Measurements from ENCODE around the gene ZFP57.

The ZFP57 gene

DNA sequence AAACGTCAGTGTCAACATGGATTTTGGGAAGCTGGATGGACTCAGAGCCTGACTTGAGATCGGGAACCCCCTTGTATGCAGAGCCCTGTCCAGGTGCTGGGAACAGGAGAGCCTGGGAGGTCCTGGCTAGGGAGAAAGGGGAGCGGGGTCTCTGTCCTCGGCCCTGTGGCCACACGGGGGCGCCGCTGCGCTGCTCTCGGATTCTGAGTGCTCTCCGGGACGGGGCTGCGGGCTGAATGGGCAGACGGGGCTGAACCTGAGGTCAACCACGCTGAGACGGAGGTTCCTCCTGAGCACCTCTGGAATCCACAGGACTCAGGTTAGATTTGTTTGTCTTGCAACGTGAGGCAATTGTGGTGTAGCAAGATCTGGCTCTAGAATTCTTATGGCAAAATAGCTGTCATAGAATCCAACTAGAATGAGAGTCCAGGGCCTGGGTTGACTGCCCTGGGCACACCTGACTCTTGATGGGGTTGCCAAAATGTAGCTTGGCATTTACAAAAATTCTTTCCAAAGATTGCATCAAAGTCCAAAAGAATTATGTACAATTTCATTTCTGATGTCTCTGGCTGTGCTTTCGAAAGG, 21.7 kb upstream of the ZFP57 start:
- TF ChIP-seq, protein P1, sequence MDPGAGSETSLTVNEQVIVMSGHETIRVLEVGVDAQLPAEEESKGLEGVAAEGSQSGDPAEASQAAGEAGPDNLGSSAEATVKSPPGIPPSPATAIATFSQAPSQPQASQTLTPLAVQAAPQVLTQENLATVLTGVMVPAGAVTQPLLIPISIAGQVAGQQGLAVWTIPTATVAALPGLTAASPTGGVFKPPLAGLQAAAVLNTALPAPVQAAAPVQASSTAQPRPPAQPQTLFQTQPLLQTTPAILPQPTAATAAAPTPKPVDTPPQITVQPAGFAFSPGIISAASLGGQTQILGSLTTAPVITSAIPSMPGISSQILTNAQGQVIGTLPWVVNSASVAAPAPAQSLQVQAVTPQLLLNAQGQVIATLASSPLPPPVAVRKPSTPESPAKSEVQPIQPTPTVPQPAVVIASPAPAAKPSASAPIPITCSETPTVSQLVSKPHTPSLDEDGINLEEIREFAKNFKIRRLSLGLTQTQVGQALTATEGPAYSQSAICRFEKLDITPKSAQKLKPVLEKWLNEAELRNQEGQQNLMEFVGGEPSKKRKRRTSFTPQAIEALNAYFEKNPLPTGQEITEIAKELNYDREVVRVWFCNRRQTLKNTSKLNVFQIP (CRISPR knock-in tag; IDR thresholded peaks at IDR 0.05; ENCODE audit: borderline replicate concordance, low read depth), result no peak
- peak; percentile 92 for ATAC-seq

DNA sequence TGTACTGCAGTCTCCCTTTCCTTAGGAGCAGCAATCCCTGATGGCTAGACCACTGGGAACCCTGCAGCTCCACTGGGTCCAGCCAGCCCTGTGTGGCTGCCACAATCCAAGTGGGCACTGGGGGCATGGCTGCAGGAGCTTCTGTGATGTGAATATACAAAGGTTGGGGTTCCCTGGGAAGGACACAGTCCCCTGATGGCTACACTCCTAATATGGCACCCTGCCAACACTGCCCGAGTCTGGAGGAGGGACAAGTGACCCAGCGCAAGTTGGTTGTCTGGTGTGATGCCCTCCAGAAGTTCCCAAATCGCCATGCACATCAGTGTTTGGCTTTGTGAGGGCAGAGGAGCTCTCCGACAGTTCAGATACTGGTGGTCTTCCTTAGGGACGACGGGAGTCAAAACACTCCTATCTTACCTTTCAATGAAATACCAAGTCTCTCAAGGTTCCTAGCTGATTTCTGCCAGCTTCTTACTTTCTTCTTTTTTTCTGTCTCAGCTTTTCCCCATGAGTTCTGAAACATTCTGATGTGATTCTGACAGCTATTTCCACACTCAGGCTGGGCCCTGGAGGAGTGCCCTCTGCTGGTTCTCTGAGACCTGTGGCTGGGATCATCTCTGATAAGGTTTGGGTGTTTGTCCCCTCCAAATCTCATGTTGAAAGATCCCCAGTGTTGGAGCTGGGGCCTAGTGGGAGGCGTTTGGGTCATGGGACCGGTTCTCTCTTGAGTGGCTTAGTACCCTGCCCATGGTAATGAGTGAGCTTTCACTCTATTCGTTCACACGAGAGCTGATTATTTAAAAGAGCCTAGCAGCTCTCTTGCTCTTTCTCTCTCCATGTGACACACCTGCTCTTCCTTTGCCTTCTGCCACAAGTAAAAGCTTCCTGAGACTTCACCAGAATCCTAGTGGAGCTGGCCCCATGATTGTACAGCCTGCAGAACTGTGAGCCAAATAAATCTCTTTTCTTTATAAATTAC, 15.5 kb upstream of the ZFP57 start:
- peak; percentile 63 for ATAC-seq
- TF ChIP-seq, protein P2, sequence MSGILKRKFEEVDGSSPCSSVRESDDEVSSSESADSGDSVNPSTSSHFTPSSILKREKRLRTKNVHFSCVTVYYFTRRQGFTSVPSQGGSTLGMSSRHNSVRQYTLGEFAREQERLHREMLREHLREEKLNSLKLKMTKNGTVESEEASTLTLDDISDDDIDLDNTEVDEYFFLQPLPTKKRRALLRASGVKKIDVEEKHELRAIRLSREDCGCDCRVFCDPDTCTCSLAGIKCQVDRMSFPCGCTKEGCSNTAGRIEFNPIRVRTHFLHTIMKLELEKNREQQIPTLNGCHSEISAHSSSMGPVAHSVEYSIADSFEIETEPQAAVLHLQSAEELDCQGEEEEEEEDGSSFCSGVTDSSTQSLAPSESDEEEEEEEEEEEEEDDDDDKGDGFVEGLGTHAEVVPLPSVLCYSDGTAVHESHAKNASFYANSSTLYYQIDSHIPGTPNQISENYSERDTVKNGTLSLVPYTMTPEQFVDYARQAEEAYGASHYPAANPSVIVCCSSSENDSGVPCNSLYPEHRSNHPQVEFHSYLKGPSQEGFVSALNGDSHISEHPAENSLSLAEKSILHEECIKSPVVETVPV (CRISPR knock-in tag; IDR thresholded peaks at IDR 0.05), result no peak
- TF ChIP-seq ZNF8 (CRISPR knock-in tag; IDR thresholded peaks at IDR 0.05) (no peak), ESRRG (CRISPR knock-in tag; IDR thresholded peaks at IDR 0.05) (no peak), ARNTL (CRISPR knock-in tag; IDR thresholded peaks at IDR 0.05; ENCODE audit: borderline replicate concordance, low read depth) (no peak), ZNF565 (CRISPR knock-in tag; conservative IDR thresholded peaks at IDR 0.05; ENCODE audit: low read depth) (no peak), TOX (CRISPR knock-in tag; IDR thresholded peaks at IDR 0.05; ENCODE audit: borderline replicate concordance) (no peak)
- TF ChIP-seq, protein P3, sequence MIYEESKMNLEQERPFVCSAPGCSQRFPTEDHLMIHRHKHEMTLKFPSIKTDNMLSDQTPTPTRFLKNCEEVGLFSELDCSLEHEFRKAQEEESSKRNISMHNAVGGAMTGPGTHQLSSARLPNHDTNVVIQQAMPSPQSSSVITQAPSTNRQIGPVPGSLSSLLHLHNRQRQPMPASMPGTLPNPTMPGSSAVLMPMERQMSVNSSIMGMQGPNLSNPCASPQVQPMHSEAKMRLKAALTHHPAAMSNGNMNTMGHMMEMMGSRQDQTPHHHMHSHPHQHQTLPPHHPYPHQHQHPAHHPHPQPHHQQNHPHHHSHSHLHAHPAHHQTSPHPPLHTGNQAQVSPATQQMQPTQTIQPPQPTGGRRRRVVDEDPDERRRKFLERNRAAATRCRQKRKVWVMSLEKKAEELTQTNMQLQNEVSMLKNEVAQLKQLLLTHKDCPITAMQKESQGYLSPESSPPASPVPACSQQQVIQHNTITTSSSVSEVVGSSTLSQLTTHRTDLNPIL (CRISPR knock-in tag; IDR thresholded peaks at IDR 0.05; ENCODE audit: low read depth), result no peak

DNA sequence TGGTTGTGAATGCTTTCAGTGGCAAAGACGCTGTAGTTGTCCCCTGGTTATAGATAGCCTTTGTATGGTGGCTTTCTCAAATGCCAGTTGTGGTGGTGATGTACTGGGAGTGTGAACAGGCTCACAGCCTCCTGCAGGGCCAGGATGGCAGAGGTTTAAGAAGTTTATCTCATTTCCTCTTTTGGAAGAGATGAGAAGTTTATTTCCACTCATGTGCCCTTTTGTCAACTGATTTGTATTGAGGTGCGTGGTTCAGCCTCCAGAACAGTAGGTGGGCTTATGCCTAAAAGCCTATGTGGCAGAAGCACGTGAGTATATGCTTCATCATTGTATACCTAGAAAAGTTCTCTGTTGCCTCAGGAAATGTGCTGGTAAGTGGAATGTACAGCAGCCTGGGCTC, 13.7 kb upstream of the ZFP57 start:
- no peak for ATAC-seq
- TF ChIP-seq, protein P4, sequence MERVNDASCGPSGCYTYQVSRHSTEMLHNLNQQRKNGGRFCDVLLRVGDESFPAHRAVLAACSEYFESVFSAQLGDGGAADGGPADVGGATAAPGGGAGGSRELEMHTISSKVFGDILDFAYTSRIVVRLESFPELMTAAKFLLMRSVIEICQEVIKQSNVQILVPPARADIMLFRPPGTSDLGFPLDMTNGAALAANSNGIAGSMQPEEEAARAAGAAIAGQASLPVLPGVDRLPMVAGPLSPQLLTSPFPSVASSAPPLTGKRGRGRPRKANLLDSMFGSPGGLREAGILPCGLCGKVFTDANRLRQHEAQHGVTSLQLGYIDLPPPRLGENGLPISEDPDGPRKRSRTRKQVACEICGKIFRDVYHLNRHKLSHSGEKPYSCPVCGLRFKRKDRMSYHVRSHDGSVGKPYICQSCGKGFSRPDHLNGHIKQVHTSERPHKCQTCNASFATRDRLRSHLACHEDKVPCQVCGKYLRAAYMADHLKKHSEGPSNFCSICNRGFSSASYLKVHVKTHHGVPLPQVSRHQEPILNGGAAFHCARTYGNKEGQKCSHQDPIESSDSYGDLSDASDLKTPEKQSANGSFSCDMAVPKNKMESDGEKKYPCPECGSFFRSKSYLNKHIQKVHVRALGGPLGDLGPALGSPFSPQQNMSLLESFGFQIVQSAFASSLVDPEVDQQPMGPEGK (CRISPR knock-in tag; IDR thresholded peaks at IDR 0.05; ENCODE audit: borderline replicate concordance), result no peak
- TF ChIP-seq TCF4 (CRISPR knock-in tag; IDR thresholded peaks at IDR 0.05; ENCODE audit: borderline replicate concordance), result no peak
- no peak for TF ChIP-seq ZC3H10 (CRISPR knock-in tag; IDR thresholded peaks at IDR 0.05)
- TF ChIP-seq PPARA (CRISPR knock-in tag; IDR thresholded peaks at IDR 0.05; ENCODE audit: borderline replicate concordance), result no peak
- TF ChIP-seq BACH2 (CRISPR knock-in tag; IDR thresholded peaks at IDR 0.05; ENCODE audit: borderline replicate concordance), result no peak
- no peak for TF ChIP-seq ZNF8 (CRISPR knock-in tag; IDR thresholded peaks at IDR 0.05)
- TF ChIP-seq ISL1 (CRISPR knock-in tag; IDR thresholded peaks at IDR 0.05), result no peak
- no peak for TF ChIP-seq TOX (CRISPR knock-in tag; IDR thresholded peaks at IDR 0.05; ENCODE audit: borderline replicate concordance)
- TF ChIP-seq, protein P5, sequence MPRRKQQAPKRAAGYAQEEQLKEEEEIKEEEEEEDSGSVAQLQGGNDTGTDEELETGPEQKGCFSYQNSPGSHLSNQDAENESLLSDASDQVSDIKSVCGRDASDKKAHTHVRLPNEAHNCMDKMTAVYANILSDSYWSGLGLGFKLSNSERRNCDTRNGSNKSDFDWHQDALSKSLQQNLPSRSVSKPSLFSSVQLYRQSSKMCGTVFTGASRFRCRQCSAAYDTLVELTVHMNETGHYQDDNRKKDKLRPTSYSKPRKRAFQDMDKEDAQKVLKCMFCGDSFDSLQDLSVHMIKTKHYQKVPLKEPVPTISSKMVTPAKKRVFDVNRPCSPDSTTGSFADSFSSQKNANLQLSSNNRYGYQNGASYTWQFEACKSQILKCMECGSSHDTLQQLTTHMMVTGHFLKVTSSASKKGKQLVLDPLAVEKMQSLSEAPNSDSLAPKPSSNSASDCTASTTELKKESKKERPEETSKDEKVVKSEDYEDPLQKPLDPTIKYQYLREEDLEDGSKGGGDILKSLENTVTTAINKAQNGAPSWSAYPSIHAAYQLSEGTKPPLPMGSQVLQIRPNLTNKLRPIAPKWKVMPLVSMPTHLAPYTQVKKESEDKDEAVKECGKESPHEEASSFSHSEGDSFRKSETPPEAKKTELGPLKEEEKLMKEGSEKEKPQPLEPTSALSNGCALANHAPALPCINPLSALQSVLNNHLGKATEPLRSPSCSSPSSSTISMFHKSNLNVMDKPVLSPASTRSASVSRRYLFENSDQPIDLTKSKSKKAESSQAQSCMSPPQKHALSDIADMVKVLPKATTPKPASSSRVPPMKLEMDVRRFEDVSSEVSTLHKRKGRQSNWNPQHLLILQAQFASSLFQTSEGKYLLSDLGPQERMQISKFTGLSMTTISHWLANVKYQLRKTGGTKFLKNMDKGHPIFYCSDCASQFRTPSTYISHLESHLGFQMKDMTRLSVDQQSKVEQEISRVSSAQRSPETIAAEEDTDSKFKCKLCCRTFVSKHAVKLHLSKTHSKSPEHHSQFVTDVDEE (CRISPR knock-in tag; IDR thresholded peaks at IDR 0.05), result no peak
- TF ChIP-seq ARNTL (CRISPR knock-in tag; IDR thresholded peaks at IDR 0.05; ENCODE audit: borderline replicate concordance, low read depth), result no peak
- TF ChIP-seq SNAI2 (CRISPR knock-in tag; IDR thresholded peaks at IDR 0.05), result no peak

Data from SK-N-SH treated with all-trans-retinoic acid at 6 μM for 48 hours (cell line).